Liver (tissue), 9 donors: Measurements from ENCODE around the gene CD82. TPM values are rescaled to one million over a fixed set of nuclear protein-coding genes. Genes with fewer than 3 reads are reported as not detected.
"Not testable (repeated sequence)": the region's sequence is repeated elsewhere in the genome, so short reads cannot be mapped to it uniquely, and the experiment has no call there.

Source experiments
- DNase-seq: peaks from one replicate; pipeline ENCODE4 v3.0.0-alpha.2; 2017; ENCODE audit warnings: low spot score
- H3K27ac ChIP-seq, 2 donors: one replicate each; pipeline ENCODE4 v1.7.0; 2013; ENCODE audit warnings: inconsistent platforms in 2 of 2, low read length in 2 of 2, control low read depth in 1 of 2, low read depth in 1 of 2, mild to moderate bottlenecking in 1 of 2
- H3K27me3 ChIP-seq, 4 donors: one replicate each; pipeline versions ENCODE4 v1.6.1 to v1.7.0; 2013; ENCODE audit warnings: low read length in 3 of 4, inconsistent platforms in 1 of 4, mild to moderate bottlenecking in 1 of 4, moderate library complexity in 1 of 4; ENCODE audit not compliant: control insufficient read depth in 4 of 4, insufficient read depth in 4 of 4
- H3K36me3 ChIP-seq, 4 donors: one replicate each; pipeline versions ENCODE4 v1.6.1 to v1.7.0; 2013; ENCODE audit warnings: low read length in 3 of 4, mild to moderate bottlenecking in 3 of 4, low read depth in 1 of 4, moderate library complexity in 1 of 4; ENCODE audit not compliant: control insufficient read depth in 4 of 4, insufficient read depth in 3 of 4
- H3K4me1 ChIP-seq, 4 donors: one replicate each; pipeline versions ENCODE4 v1.6.1 to v1.7.0; 2013; ENCODE audit warnings: low read length in 3 of 4, mild to moderate bottlenecking in 3 of 4, moderate library complexity in 1 of 4; ENCODE audit not compliant: control insufficient read depth in 4 of 4, insufficient read depth in 4 of 4
- H3K4me3 ChIP-seq, 3 donors: one replicate each; pipeline versions ENCODE4 v1.6.1 to v1.7.0; 2013; ENCODE audit warnings: low read length in 3 of 3, control low read depth in 1 of 3, low read depth in 1 of 3, mild to moderate bottlenecking in 1 of 3
- H3K9ac ChIP-seq, 2 donors: one replicate each; pipeline ENCODE4 v1.7.0; 2013; ENCODE audit warnings: low read length in 2 of 2, mild to moderate bottlenecking in 2 of 2, moderate library complexity in 2 of 2, control low read depth in 1 of 2, low read depth in 1 of 2
- H3K9me3 ChIP-seq, 4 donors: one replicate each; pipeline versions ENCODE4 v1.6.1 to v1.7.0; 2013; ENCODE audit warnings: low read length in 3 of 4; ENCODE audit not compliant: control insufficient read depth in 4 of 4
- FOXA1 ChIP-seq: IDR thresholded peaks from 2 replicates; pipeline ENCODE4 v1.6.1; 2016; ENCODE audit warnings: antibody characterized with exemption
- FOXA2 ChIP-seq: IDR thresholded peaks from 2 replicates; pipeline ENCODE4 v1.6.1; 2016; ENCODE audit warnings: antibody characterized with exemption
- GABPA ChIP-seq, 2 donors: IDR thresholded peaks in 1 of 2; conservative IDR thresholded peaks in 1 of 2; 2 replicates each; pipeline ENCODE4 v1.6.1; 2016; ENCODE audit warnings: antibody characterized with exemption in 2 of 2, mild to moderate bottlenecking in 1 of 2, moderate library complexity in 1 of 2
- HNF4A ChIP-seq, 2 donors: conservative IDR thresholded peaks; 2 replicates each; pipeline ENCODE4 v1.6.1; 2016; ENCODE audit warnings: antibody characterized with exemption in 2 of 2, mild to moderate bottlenecking in 2 of 2
- HNF4G ChIP-seq: IDR thresholded peaks from 2 replicates; pipeline ENCODE4 v1.6.1; 2016; ENCODE audit warnings: antibody characterized with exemption
- JUND ChIP-seq, 2 donors: IDR thresholded peaks; 2 replicates each; pipeline ENCODE4 v1.6.1; 2016; ENCODE audit warnings: antibody characterized with exemption in 2 of 2
- RAD21 ChIP-seq, 2 donors: IDR thresholded peaks; 2 replicates each; pipeline ENCODE4 v1.6.1; 2016; ENCODE audit warnings: antibody characterized with exemption in 2 of 2, mild to moderate bottlenecking in 2 of 2
- RXRA ChIP-seq, 2 donors: IDR thresholded peaks; 2 replicates each; pipeline ENCODE4 v1.6.1; 2017 to 2018; ENCODE audit warnings: antibody characterized with exemption in 2 of 2, mild to moderate bottlenecking in 1 of 2
- YY1 ChIP-seq: IDR thresholded peaks from 2 replicates; pipeline ENCODE4 v1.6.1; 2016; ENCODE audit warnings: antibody characterized with exemption, mild to moderate bottlenecking
- WGBS: extraction: QIAGEN DNeasy Blood & Tissue Kit; methylation state at CpG from one replicate; pipeline ENCODE4 v1.1.7; 2013; 5-methylcytosine and 5-hydroxymethylcytosine counted together
- polyA plus RNA-seq, 2 donors: library from polyadenylated mRNA; stranded (reverse) in 1 of 2; unstranded in 1 of 2; fragments of 200-250 nt in 1 of 2; fragments of >200 nt in 1 of 2; fragmentation: Nextera tagmentation in 1 of 2; extraction: Ambion mirVana in 1 of 2; gene quantifications; one replicate each; pipeline versions ENCODE4 v1.2.1 to v1.2.3, GENCODE V29; 2013 to 2015
- total RNA-seq, 2 donors: library from RNA; depleted of rRNA; stranded (reverse); fragments of >200 nt; gene quantifications; one replicate each; pipeline ENCODE4 v1.2.3, GENCODE V29; 2014
- TF ChIP-seq, protein P1 (sequence below): IDR thresholded peaks from 2 replicates; pipeline ENCODE4 v1.6.1; 2016; ENCODE audit warnings: antibody characterized with exemption, mild to moderate bottlenecking
- TF ChIP-seq, protein P2 (sequence below): IDR thresholded peaks from 2 replicates; pipeline ENCODE4 v1.6.1; 2016; ENCODE audit warnings: antibody characterized with exemption
- TF ChIP-seq, protein P3 (sequence below): IDR thresholded peaks from 2 replicates; pipeline ENCODE4 v1.6.1; 2016; ENCODE audit warnings: antibody characterized with exemption
- TF ChIP-seq, protein P4 (sequence below): fragments of 150-350 bp; IDR thresholded peaks from 2 replicates; pipeline ENCODE4 v1.5.1; 2017; ENCODE audit warnings: improper control_type of control experiment, low read depth, low read length; ENCODE audit not compliant: missing input control
- donor health status: healthy.
- donor health status: healthy.
- donor health status: healthy.
- donor health status: healthy.
- donor health status: healthy.

Gene CD82
- total and polyA plus RNA-seq, 4 donors, result 27.4 to 82.6 (median 47.8) TPM

DNA sequence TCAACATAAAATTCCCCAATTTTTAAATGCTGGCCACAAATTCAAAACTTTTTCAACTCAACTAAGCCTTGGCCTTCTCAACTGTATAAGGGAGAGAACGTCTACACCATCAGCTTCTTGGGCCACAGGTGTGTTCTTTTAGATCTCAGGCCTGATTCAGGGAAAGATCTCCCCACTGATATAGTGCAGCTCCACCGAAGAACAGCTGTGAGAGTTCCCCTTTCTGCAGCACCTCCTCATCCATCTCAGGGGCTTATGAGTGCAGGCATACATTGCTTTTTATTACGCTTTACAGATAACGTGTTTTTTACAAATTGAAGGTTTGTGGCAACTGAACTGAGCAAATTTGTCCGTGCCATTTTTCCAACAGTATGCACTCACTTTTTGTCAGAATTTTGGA, 8.0 kb upstream of the CD82 start:
- no peak overlapping the region for H3K9ac ChIP-seq
- 83% methylated on average over 5 of the region's 5 CpGs for WGBS
- H3K4me3 ChIP-seq, result no peak overlapping the region
- H3K9me3 ChIP-seq, result no peaks in the 10 kb centered on the region
- H3K36me3 ChIP-seq, result no peaks in the 10 kb centered on the region
- H3K27ac ChIP-seq, result peak overlapping the region; percentile 52 to 81
- DNase-seq, result no peak
- no peaks in the 10 kb centered on the region for H3K27me3 ChIP-seq
- peaks cover 0 to 11% (median 8%) of the 10 kb centered on the region in 4 donors for H3K4me1 ChIP-seq
- TF ChIP-seq, protein P1, sequence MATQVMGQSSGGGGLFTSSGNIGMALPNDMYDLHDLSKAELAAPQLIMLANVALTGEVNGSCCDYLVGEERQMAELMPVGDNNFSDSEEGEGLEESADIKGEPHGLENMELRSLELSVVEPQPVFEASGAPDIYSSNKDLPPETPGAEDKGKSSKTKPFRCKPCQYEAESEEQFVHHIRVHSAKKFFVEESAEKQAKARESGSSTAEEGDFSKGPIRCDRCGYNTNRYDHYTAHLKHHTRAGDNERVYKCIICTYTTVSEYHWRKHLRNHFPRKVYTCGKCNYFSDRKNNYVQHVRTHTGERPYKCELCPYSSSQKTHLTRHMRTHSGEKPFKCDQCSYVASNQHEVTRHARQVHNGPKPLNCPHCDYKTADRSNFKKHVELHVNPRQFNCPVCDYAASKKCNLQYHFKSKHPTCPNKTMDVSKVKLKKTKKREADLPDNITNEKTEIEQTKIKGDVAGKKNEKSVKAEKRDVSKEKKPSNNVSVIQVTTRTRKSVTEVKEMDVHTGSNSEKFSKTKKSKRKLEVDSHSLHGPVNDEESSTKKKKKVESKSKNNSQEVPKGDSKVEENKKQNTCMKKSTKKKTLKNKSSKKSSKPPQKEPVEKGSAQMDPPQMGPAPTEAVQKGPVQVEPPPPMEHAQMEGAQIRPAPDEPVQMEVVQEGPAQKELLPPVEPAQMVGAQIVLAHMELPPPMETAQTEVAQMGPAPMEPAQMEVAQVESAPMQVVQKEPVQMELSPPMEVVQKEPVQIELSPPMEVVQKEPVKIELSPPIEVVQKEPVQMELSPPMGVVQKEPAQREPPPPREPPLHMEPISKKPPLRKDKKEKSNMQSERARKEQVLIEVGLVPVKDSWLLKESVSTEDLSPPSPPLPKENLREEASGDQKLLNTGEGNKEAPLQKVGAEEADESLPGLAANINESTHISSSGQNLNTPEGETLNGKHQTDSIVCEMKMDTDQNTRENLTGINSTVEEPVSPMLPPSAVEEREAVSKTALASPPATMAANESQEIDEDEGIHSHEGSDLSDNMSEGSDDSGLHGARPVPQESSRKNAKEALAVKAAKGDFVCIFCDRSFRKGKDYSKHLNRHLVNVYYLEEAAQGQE, result no peak
- no peak for TF ChIP-seq HNF4G
- no peak for TF ChIP-seq FOXA1

DNA sequence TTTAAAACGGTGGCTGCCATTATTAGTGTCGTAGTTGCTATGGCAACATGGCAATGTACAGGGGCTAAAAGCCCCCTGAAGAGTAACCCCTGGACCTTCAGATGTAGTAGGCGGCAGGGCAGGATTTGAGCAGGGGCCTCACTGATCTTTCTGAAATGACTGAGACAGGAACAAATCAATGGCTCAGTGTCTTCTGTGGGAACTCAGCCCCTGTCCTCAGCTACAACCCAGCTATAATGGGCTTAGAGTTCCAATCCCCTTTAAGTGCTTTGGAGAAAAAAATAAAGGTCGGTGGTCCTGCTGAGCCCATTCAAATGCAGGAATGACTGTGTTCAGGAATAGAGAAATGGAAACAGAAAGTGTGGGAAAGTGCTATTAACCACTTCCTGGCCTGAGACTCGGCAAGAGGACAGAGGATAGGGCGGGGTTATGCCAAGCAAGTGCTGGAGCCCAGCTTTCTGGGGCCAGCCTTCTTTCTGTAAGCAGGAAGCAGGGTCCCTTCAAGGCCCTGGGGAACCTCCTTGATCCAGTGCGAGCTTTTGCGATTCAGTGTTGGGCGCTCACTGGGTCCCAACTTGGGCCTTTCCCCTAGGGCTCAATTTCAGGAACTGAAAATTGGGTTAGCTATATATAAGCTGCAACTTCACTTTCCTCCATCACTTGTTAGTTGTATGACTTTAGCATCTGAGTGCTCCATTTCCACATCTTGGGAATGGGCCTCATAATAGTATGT, 6.1 kb upstream of the CD82 start:
- Histone ChIP-seq H3K9ac (no peak overlapping the region), H3K27me3 (no peaks in the 10 kb centered on the region), H3K36me3 (no peaks in the 10 kb centered on the region), H3K4me3 (no peak overlapping the region), H3K4me1 (peaks cover 0 to 15% (median 12%) of the 10 kb centered on the region in 4 donors), H3K9me3 (no peaks in the 10 kb centered on the region), H3K27ac (no peak overlapping the region)
- DNase-seq, result no peak
- WGBS, result 71% methylated on average over 9 of the region's 9 CpGs
- TF ChIP-seq JUND (IDR thresholded peaks at IDR 0.05) (no peak), HNF4G (no peak), RAD21 (IDR thresholded peaks at IDR 0.05) (no peak), HNF4A (conservative IDR thresholded peaks at IDR 0.05) (no peak), FOXA1 (no peak), YY1 (no peak), GABPA (IDR thresholded peaks at IDR 0.05 in 1 of 2, conservative IDR thresholded peaks at IDR 0.05 in 1 of 2) (no peak), FOXA2 (no peak), RXRA (IDR thresholded peaks at IDR 0.05) (no peak)
- TF ChIP-seq, protein P2, sequence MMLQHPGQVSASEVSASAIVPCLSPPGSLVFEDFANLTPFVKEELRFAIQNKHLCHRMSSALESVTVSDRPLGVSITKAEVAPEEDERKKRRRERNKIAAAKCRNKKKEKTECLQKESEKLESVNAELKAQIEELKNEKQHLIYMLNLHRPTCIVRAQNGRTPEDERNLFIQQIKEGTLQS, result no peak
- TF ChIP-seq, protein P1, result no peak
- TF ChIP-seq, protein P3, sequence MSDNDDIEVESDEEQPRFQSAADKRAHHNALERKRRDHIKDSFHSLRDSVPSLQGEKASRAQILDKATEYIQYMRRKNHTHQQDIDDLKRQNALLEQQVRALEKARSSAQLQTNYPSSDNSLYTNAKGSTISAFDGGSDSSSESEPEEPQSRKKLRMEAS, result no peak
- TF ChIP-seq, protein P4, sequence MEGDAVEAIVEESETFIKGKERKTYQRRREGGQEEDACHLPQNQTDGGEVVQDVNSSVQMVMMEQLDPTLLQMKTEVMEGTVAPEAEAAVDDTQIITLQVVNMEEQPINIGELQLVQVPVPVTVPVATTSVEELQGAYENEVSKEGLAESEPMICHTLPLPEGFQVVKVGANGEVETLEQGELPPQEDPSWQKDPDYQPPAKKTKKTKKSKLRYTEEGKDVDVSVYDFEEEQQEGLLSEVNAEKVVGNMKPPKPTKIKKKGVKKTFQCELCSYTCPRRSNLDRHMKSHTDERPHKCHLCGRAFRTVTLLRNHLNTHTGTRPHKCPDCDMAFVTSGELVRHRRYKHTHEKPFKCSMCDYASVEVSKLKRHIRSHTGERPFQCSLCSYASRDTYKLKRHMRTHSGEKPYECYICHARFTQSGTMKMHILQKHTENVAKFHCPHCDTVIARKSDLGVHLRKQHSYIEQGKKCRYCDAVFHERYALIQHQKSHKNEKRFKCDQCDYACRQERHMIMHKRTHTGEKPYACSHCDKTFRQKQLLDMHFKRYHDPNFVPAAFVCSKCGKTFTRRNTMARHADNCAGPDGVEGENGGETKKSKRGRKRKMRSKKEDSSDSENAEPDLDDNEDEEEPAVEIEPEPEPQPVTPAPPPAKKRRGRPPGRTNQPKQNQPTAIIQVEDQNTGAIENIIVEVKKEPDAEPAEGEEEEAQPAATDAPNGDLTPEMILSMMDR, result no peak

DNA sequence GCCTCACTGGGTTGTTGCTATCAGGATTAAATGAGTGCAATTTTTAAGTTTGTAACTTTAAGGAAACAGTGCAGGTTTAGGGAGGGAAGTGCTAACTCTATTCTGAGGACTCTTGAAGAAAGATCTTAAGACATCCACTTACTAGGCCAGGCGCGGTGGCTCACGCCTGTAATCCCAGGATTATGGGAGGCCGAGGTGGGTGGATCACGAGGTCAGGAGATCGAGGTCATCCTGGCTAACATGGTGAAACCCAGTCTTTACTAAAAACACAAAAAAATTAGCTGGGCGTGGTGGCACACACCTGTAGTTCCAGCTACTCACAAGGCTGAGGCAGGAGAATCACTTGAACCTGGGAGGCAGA, 5.5 kb upstream of the CD82 start:
- H3K4me3 ChIP-seq, DNase-seq, H3K36me3 ChIP-seq, H3K27me3 ChIP-seq, H3K9ac ChIP-seq, H3K9me3 ChIP-seq, H3K27ac ChIP-seq: not testable (repeated sequence)
- H3K4me1 ChIP-seq, result peaks cover 0 to 21% (median 16%) of the 10 kb centered on the region in 4 donors
- 95% methylated on average over 7 of the region's 7 CpGs for WGBS
